RWPE1 (cell line): Measurements from ENCODE around the gene COBL.

Experiments used
- CTCF ChIA-PET: fragments of 350-600 bp; sonication (Branson Sonifier 250); formaldehyde crosslinking; extraction: SDS; loops from one replicate; lab custom pipeline; 2021; lab: Yijun Ruan, JAX
- POLR2A ChIA-PET: fragments of 400-600 bp; formaldehyde crosslinking; extraction: SDS; loops from one replicate; lab custom pipeline; 2020; ENCODE audit warnings: antibody characterized with exemption; ENCODE audit not compliant: low non-redundant PET; lab: Yijun Ruan, JAX
- DNase-seq: peaks from one replicate; pipeline ENCODE4 v3.0.0; 2012; ENCODE audit warnings: low spot score
- H3K27ac ChIP-seq: fragments of 450-650 bp; 2 replicates; pipeline ENCODE4 v1.5.1; 2017
- TF ChIP-seq, protein P1 (sequence below): fragments of 450-650 bp; conservative IDR thresholded peaks from 2 replicates; pipeline ENCODE4 v1.5.1; 2017; ENCODE audit warnings: low read depth, mild to moderate bottlenecking

The COBL gene

DNA sequence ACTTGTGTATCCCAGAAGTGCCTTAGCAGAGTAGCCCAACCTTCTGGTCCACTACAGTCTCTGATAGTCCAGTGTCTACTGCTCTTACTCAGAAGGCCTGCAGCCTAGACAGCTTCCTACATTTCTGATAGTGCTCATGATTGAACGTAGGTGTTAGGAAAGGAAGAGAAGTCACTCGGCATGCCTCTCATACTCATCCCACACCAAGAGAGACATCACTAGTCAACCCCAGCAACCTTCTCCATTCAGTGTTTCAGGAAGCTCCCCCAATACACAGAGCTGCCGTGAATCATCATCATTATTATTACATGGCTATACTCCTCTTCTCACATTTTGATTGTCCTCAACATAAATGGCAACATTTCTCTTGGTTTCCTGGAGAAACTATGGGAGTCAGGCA is 166.4 kb downstream of the COBL start:
- CTCF ChIA-PET = no interaction called here
- no peak overlapping the region for H3K27ac ChIP-seq
- no peak for DNase-seq
- POLR2A ChIA-PET = no interaction called here
- TF ChIP-seq, protein P1, sequence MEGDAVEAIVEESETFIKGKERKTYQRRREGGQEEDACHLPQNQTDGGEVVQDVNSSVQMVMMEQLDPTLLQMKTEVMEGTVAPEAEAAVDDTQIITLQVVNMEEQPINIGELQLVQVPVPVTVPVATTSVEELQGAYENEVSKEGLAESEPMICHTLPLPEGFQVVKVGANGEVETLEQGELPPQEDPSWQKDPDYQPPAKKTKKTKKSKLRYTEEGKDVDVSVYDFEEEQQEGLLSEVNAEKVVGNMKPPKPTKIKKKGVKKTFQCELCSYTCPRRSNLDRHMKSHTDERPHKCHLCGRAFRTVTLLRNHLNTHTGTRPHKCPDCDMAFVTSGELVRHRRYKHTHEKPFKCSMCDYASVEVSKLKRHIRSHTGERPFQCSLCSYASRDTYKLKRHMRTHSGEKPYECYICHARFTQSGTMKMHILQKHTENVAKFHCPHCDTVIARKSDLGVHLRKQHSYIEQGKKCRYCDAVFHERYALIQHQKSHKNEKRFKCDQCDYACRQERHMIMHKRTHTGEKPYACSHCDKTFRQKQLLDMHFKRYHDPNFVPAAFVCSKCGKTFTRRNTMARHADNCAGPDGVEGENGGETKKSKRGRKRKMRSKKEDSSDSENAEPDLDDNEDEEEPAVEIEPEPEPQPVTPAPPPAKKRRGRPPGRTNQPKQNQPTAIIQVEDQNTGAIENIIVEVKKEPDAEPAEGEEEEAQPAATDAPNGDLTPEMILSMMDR = no peak

DNA sequence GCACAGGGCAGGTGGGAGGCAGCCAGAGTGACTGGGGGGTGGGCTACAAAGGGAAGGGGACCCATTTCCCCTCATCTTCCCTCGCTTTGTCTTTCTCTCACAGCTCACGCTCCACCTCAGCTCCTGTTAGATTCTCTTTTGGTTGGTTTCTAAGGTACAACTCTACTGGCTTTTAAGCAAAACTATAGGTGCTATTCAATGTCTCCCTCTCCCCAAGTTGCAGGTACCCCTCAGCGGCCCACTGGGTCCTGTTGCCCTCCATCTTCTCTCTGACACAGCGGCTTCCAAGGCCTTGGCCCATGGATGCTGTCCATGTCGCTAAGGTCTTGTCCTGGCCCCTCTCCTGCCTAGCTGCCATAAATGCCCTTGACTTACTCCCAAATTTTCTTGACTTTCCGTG is 168.4 kb downstream of the COBL start:
- no peak overlapping the region for H3K27ac ChIP-seq
- CTCF ChIA-PET = no interaction called here
- TF ChIP-seq, protein P1 = no peak
- POLR2A ChIA-PET = no interaction called here
- no peak for DNase-seq

DNA sequence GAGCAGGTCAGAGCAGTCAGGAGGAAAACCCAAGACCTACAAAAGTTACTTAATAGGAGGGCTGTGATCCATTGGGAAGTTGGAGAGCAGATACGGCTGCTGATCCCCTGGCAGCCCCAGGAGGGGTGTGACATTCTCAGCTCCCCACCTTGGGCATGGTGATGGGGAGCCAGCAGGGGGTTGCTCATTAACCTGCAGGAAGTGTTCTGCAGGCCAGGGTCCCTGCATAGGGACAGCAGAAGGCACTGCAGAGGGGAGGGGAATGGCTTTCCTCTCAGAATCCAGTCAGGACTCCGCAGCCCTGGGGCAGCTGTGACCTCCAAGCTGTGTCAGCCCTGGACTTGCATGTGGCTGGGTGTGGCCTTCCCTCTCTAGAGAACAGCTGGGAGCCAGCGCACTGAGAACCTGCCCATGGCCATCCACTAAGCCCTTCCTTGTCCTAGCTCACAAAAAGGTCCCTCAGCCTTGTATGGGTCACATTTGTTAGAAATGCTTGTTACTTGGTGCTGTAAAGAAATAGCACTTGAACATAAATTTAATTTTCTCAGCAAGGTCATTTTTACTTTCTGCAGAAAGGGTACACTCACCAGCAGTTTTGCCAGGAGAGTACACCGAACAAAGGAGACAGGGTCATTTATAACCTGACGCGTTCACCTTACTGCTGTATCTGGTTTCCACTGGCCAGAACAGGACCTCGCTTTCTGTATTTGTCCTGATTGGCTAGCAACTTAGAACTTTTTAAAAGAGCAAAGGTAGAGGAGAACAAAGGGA is 169.6 kb downstream of the COBL start:
- TF ChIP-seq, protein P1 = no peak
- no peak overlapping the region for H3K27ac ChIP-seq
- ChIA-PET CTCF (no interaction called here), POLR2A (no interaction called here)
- DNase-seq = no peak

DNA sequence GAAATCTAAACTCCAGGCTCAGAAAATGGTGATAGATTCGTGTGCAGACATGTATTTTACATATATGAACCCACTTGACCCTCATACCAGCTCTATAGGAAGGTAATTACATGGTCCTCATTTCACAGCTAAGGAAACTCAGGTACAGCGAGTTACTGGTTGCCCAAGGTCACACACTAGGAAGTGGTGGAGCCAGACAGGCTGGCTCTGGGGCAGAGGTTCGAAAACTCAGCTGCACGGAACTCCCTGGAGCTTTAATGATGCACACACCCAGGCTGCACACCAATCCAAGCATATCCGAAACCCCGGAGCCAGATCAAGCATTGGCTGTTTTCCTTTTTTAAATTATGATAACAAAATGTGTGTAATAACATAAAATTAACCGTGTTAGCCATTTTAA is 172.4 kb downstream of the COBL start:
- ChIA-PET CTCF (interaction anchor here (1.5 kb wide), 1 partner anchor 17 kb away, joined by 5 read pairs; no protein-coding TSS in a partner anchor), POLR2A (no interaction called here)
- H3K27ac ChIP-seq = no peak overlapping the region
- DNase-seq = no peak
- TF ChIP-seq, protein P1 = no peak

- ChIA-PET CTCF (interaction anchor here (0.6 to 1.7 kb wide), 5 partner anchors 18 to 676 kb away, joined by 3 to 15 read pairs (median 5); no protein-coding TSS in a partner anchor), POLR2A (no interaction called here)
- H3K27ac ChIP-seq = no peak overlapping the region
- TF ChIP-seq, protein P1 = no peak
- DNase-seq = no peak
Observed at GRCh38 chr7:51142741-51143385, 173.7 kb downstream of the COBL start.

DNA sequence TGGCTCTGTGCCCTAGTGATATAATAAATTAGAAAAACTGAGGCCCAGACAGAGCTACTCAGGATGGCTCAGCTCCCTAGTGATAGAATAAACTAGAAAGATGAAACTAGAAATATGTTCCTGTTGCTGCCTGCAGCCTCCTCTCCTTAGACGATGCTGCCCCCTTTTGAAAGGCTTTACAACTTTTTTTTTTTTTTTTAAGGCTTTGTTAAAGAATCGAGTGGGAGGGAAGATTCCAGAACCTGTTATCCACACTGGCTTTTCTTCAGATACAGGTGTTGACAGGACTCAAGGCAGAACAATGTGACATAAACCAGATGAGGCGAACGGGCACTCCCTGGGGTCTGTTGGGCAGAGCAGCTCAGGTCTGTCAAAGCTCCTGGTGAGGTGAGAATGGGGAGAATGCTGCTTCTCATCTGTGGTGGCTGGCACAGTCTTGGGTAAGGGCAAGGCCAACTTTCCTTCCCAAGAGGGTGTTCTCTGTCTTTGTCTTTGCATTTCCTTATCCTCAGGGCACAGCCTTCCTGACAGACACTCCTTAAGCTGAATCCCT is 175.1 kb downstream of the COBL start:
- CTCF ChIA-PET = interaction anchor here (0.5 to 1.7 kb wide), 39 partner anchors 11 to 1073 kb away, joined by 3 to 15 read pairs (median 5); no protein-coding TSS in a partner anchor
- no peak overlapping the region for H3K27ac ChIP-seq
- TF ChIP-seq, protein P1 = peak; percentile 63
- peak; percentile 60 for DNase-seq
- POLR2A ChIA-PET = interaction anchor here (0.6 to 0.7 kb wide), 3 partner anchors 59 to 132 kb away, joined by 3 to 4 read pairs (median 4); no protein-coding TSS in a partner anchor
